ENCODE measurements around the gene CDC25C. TPM values are rescaled to one million over a fixed set of nuclear protein-coding genes. Genes with fewer than 3 reads are reported as not detected.
"Not testable (repeated sequence)": the region's sequence is repeated elsewhere in the genome, so short reads cannot be mapped to it uniquely, and the experiment has no call there.

The CDC25C gene
- total RNA-seq, 1 donor, result 8.9 TPM

DNA sequence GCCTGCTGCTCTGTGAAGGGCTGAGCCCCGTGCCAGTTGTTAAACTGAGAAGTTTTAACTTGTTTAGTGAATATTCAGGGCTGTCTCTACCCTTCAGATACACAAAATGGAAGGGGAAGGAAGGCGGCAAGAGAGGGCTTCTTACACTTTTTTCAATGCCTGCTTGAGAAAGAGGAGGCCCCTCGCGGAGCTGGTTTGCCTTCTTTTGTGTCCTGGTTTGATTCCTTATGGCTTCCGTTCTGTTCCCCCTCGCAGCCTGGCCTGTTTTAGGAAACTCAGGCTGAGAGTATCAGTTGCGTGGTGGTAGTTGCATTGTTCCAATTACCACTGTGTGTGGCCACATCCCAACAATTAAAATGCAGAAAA lies 7.5 kb upstream of the CDC25C start:
- H3K4me3 ChIP-seq (ENCODE audit: low read depth, low read length), result peak overlapping the region; percentile 95
- DNase-seq (ENCODE audit: low read depth), result peak; percentile 34
- TF ChIP-seq, protein P1, sequence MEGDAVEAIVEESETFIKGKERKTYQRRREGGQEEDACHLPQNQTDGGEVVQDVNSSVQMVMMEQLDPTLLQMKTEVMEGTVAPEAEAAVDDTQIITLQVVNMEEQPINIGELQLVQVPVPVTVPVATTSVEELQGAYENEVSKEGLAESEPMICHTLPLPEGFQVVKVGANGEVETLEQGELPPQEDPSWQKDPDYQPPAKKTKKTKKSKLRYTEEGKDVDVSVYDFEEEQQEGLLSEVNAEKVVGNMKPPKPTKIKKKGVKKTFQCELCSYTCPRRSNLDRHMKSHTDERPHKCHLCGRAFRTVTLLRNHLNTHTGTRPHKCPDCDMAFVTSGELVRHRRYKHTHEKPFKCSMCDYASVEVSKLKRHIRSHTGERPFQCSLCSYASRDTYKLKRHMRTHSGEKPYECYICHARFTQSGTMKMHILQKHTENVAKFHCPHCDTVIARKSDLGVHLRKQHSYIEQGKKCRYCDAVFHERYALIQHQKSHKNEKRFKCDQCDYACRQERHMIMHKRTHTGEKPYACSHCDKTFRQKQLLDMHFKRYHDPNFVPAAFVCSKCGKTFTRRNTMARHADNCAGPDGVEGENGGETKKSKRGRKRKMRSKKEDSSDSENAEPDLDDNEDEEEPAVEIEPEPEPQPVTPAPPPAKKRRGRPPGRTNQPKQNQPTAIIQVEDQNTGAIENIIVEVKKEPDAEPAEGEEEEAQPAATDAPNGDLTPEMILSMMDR (IDR thresholded peaks at IDR 0.05; ENCODE audit: insufficient read depth, low read length), result no peak

DNA sequence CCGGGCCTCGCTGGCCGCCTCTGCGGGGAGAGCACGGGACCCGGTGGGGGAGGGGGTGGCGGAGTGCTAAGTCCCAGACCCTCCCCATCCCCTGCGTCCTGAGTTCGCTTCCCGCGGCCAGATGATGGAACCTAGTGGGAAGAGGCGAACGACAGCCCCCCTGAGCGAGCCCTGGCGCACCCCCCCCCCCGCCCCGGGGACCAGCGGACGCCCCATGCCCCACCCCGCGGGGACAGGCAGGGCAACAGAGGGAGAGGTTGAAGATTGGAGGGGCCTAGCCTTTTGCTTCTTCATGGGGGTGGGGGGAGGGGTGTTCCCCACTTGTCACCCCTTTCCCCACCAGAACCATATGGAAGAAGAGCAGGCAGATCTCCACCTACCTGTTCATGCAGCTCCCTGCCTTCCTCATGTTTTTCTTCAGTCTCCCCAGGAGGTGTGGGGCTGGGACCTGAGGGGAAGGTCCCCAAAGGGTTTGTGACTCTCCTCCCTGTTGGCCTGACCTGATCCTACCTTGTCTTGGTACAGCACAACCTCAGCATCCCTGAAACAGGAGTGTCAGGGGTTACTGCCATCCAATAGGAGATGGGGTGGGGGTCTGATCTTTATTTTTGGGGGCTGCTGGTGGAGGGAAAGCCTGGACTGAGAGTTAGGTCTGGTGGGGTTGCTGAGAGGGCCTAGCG lies 6.9 kb upstream of the CDC25C start:
- no peak for DNase-seq (ENCODE audit: low read depth)
- peak overlapping the region; percentile 95 for H3K4me3 ChIP-seq (ENCODE audit: low read depth, low read length)
- TF ChIP-seq, protein P1 (IDR thresholded peaks at IDR 0.05; ENCODE audit: insufficient read depth, low read length), result no peak

DNA sequence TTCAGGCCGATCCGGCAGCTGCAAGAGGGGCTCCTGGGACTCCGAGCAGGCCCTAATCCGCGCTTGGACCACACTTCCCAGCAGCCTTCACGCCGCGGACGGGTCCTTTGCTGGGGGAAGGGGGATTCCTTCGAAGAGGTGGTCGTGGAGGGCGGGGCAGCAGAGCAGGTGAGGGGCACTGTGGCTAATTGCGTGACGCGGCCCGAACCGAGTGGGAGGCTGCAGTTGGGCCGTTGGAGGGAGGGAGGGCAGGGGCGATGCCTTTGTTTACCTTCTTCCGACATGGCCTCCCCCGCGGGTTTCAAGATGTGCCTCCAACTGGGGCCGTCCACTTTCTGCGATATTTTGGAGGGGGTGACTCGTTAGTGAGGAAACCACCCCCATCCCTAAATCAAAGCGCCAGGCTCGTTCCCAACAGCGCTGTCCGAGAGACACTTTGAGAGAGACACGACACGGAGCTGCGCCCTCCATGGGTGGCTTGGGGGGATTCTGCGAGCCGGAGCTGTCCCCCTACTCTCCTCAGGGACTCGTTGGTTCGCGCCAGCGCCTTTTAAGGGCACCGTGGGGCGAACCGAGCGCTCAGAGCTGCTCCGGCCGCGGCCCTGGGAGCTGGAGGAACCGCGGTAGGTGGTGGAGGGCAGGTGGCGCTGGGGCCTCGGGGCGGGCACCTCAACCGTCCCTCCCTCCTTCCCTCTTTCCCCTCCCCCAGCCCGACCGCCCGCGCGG lies 6.2 kb upstream of the CDC25C start, which contains the start of gene FAM53C:
Gene FAM53C, plus strand, starts transcription at position 582 of the 726 bp plus-strand sequence. CDS start 3,070 bp downstream, outside the sequence.
- DNase-seq (ENCODE audit: low read depth), result peak; percentile 95
- TF ChIP-seq, protein P1 (IDR thresholded peaks at IDR 0.05; ENCODE audit: insufficient read depth, low read length), result no peak
- peak within 1 kb of the TSS; percentile 95 for H3K4me3 ChIP-seq (ENCODE audit: low read depth, low read length)

DNA sequence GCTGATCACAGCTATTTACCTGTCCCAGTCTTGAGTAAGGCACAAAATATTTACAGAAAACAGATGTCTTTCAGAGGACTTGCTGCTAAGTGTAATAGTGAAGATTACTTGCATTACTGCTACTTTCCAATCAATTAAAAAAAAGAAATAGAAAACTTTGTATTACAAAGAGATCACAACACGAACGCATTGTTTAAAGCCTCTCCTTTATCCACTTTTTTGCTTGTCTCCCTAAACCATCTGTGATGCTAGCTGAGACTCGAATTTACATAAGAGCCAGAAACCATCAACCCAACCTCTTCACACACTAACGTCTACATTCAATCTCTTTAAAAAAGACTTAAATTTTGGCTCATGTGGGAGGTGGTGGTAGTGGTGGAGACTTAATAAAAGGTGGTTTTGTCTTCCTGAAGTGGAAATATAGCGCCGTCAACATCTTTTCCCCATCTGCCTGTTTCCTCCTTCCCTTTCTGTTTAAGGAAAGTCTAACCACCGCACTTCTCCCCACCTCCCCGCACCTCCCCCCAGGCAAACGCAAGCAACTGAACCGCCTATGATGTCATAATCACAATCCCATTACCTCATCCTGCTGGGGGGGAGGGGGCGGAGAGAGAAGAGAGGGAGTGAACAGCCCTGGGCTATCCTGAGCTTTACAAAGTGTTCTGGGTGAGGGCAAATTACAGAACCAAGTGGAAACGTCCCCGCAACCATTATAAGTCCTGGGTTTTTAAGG lies 5.5 kb upstream of the CDC25C start:
- H3K4me3 ChIP-seq (ENCODE audit: low read depth, low read length), result peak overlapping the region; percentile 95
- TF ChIP-seq, protein P1 (IDR thresholded peaks at IDR 0.05; ENCODE audit: insufficient read depth, low read length), result no peak
- no peak for DNase-seq (ENCODE audit: low read depth)

DNA sequence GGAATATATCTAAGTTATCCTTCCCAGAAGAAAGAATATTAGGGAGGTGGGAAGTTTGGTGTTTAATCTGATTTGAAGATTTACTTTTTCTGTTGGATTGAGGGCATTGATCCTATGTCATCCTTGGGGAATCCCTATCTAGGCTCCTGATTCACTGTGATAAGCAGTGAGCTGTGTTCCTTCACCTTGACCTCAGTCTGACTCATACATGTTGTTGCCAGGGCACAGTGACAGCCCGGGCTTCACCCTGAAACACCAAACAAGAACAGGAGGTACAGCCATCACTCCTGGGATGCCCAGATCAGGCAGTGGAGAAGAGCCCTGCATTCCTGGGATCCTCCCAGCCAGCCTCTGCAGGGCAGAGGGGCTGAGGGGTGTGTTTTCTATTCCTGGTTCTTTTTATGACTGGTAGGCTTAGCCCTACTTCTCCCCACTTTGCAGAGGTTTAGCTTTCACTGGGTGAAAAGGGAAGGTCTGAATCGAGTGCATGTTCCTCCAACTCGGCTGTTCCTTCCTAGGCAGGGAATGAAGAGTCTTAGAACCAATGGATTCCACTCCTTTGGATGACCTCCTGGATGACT lies 3.4 kb upstream of the CDC25C start:
- no peak for DNase-seq (ENCODE audit: low read depth)
- no peak overlapping the region for H3K4me3 ChIP-seq (ENCODE audit: low read depth, low read length)
- TF ChIP-seq, protein P1 (IDR thresholded peaks at IDR 0.05; ENCODE audit: insufficient read depth, low read length), result no peak

DNA sequence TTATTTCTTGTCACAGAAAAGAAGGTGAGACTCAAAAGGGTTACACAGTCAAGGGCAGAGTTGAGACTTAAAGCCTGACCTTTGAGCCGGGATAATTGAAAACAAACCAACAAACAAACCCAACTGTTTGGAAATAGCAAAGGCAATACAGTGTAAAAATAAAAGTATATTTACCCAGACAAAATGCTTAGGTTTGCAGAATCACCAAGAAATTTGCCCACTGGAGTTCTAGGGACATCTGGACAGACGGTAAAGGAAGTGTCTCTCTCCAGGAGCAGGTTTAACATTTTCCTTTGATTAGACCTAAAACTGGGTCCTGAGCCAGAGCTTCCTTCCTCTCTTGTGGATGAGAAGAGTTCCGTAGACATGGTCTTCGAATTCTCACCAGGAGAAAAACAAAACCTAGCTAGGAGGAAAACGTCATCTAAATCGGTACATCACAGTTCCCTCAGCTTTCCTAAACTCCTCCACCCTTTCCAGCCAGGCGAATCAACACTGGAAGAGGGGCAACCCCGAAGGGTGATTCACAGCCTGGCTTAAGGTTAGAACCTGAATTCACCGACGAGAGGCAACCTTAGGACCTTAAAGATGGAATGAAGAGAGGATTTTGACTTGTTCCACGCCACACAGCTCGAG lies 673 bp downstream of the CDC25C start:
- no peak for DNase-seq (ENCODE audit: low read depth)
- H3K4me3 ChIP-seq (ENCODE audit: low read depth, low read length), result peak overlapping the region; percentile 83
- TF ChIP-seq, protein P1 (IDR thresholded peaks at IDR 0.05; ENCODE audit: insufficient read depth, low read length), result no peak

DNA sequence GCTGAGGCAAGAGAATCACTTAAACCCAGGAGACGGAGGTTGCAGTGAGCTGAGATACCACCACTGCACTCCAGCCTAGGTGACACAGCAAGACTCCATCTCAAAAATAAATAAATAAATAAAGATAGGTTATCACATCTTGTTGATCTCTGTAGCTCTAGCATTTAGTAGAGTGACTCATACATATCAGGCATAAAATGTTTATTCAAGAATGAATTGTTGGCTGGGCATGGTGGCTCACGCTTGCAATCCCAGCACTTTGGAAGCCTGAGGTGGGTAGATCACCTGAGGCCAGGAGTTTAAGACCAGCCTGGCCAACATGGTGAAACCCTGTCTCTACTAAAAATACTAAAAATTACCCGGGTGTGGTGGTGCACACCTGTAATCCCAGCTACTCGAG lies 13.4 kb downstream of the CDC25C start:
- DNase-seq (ENCODE audit: low read depth); H3K4me3 ChIP-seq (ENCODE audit: low read depth, low read length): not testable (repeated sequence)

All from fibroblast of the aortic adventitia (primary cell).